ENCODE results near the gene COG4.
A peak's percentile ranks its signal among the peaks of the same experiment; 100 is the strongest.
"Not testable (repeated sequence)": the region's sequence is repeated elsewhere in the genome, so short reads cannot be mapped to it uniquely, and the experiment has no call there.

COG4 gene

GRCh38 chr16:70453117-70453891 is 70.0 kb downstream of the COG4 start:
- no peak for DNase-seq

- DNase-seq, result not testable (repeated sequence)
Observed at GRCh38 chr16:70451004-70451340, 72.4 kb downstream of the COG4 start.

GRCh38 chr16:70450142-70451003 is 73.0 kb downstream of the COG4 start:
- DNase-seq, result not testable (repeated sequence)

- no peak for DNase-seq
Observed at GRCh38 chr16:70448075-70448474, 75.3 kb downstream of the COG4 start.

- DNase-seq, result no peak
Observed at GRCh38 chr16:70444249-70445063, 78.9 kb downstream of the COG4 start.

- DNase-seq, result no peak
Observed at GRCh38 chr16:70442344-70442743, 81.0 kb downstream of the COG4 start.

- DNase-seq, result no peak
Observed at GRCh38 chr16:70441406-70441990, 81.9 kb downstream of the COG4 start.

- DNase-seq, result no peak
Observed at GRCh38 chr16:70440009-70440692, 83.2 kb downstream of the COG4 start.

- peak; percentile 97 for DNase-seq
Observed at GRCh38 chr16:70438969-70439862, 84.1 kb downstream of the COG4 start, which contains the start of gene ST3GAL2. Gene ST3GAL2, minus strand, starts transcription at chr16:70439100. Its CDS starts 40,570 bp downstream, at chr16:70398530.

- DNase-seq, result no peak
Observed at GRCh38 chr16:70438585-70438968, 84.8 kb downstream of the COG4 start.

- peak; percentile 21 for DNase-seq
Observed at GRCh38 chr16:70437582-70438557, 85.5 kb downstream of the COG4 start.

- no peak for DNase-seq
Observed at GRCh38 chr16:70437017-70437581, 86.3 kb downstream of the COG4 start.

- no peak for DNase-seq
Observed at GRCh38 chr16:70434484-70435260, 88.7 kb downstream of the COG4 start.

- DNase-seq, result no peak
Observed at GRCh38 chr16:70433458-70434103, 89.8 kb downstream of the COG4 start.

GRCh38 chr16:70432723-70433457 is 90.5 kb downstream of the COG4 start:
- DNase-seq, result no peak

- no peak for DNase-seq
Observed at GRCh38 chr16:70432356-70432722, 91.0 kb downstream of the COG4 start.
